Upper lobe of left lung (tissue), 6 donors: Measurements from ENCODE around the gene ANKRD13C. TPM values are rescaled to one million over a fixed set of nuclear protein-coding genes. Genes with fewer than 3 reads are reported as not detected.

Experiments
- ATAC-seq, 2 donors: fragments of 200-7000 bp; cut with Tn5 transposase; one replicate each; pipeline ENCODE4 v1.9.1; 2022; ENCODE audit warnings: mild to moderate bottlenecking in 2 of 2, moderate library complexity in 2 of 2; ENCODE audit not compliant: low FRiP score in 2 of 2
- DNase-seq, 2 donors: peaks; one replicate each; pipeline ENCODE4 v3.0.0-alpha.2; 2019 to 2020
- H3K27ac ChIP-seq, 4 donors: fragments of 200-600 bp; sonication (generic); one replicate each; pipeline ENCODE4 v1.5.1; 2016 to 2019
- H3K27me3 ChIP-seq, 4 donors: fragments of 200-600 bp; sonication (generic); one replicate each; pipeline ENCODE4 v1.5.1; 2017 to 2019
- H3K36me3 ChIP-seq, 4 donors: fragments of 200-600 bp; sonication (generic); one replicate each; pipeline ENCODE4 v1.5.1; 2016 to 2019
- H3K4me1 ChIP-seq, 4 donors: fragments of 200-600 bp; sonication (generic); one replicate each; pipeline ENCODE4 v1.5.1; 2018 to 2019
- H3K4me3 ChIP-seq, 4 donors: fragments of 200-600 bp; sonication (generic); one replicate each; pipeline ENCODE4 v1.5.1; 2017 to 2019; ENCODE audit warnings: mild to moderate bottlenecking in 2 of 4, moderate library complexity in 1 of 4
- H3K9me3 ChIP-seq, 4 donors: fragments of 200-600 bp; sonication (generic); one replicate each; pipeline ENCODE4 v1.5.1; 2018 to 2019
- CTCF ChIP-seq, 6 experiments: fragments of 450-650 bp in 4 of 6; fragments of 200-600 bp in 2 of 6; sonication (generic) in 2 of 6; IDR thresholded peaks; one replicate each; pipeline ENCODE4 v1.5.1; 2016 to 2019; ENCODE audit warnings: antibody characterized with exemption in 6 of 6
- EP300 ChIP-seq, 4 donors: sonication (generic); formaldehyde crosslinking; IDR thresholded peaks; one replicate each; pipeline ENCODE4 v1.5.1; 2017; ENCODE audit warnings: antibody characterized with exemption in 4 of 4, control low read depth in 2 of 4
- POLR2A ChIP-seq, 4 donors: fragments of 450-650 bp; IDR thresholded peaks; one replicate each; pipeline ENCODE4 v1.5.1; 2016 to 2017; ENCODE audit warnings: antibody characterized with exemption in 4 of 4, mild to moderate bottlenecking in 2 of 4
- POLR2AphosphoS5 ChIP-seq, 2 donors: sonication (generic); formaldehyde crosslinking; IDR thresholded peaks; one replicate each; pipeline ENCODE4 v1.5.1; 2017; ENCODE audit warnings: antibody characterized with exemption in 2 of 2
- WGBS, 2 donors: methylation state at CpG; one replicate each; pipeline ENCODE4 v1.1.5; 2017 to 2018; 5-methylcytosine and 5-hydroxymethylcytosine counted together
- total RNA-seq, 6 donors: library from RNA; depleted of rRNA in 4 of 6; stranded (reverse); fragments of >200 nt in 4 of 6; gene quantifications; one replicate each; pipeline versions ENCODE4 v1.1.0 to v1.2.1, GENCODE V29; 2016 to 2021
- donor health status: DM: no; HTN: no; CAD: no; lungs with moderate emphysema.
- donor health status: DM: no; HTN: yes; CAD: no; lungs with severe emphysema.

ANKRD13C gene
- total RNA-seq, 6 donors from 2014 or later: 13.0 to 37.4 (median 20.6) TPM

DNA sequence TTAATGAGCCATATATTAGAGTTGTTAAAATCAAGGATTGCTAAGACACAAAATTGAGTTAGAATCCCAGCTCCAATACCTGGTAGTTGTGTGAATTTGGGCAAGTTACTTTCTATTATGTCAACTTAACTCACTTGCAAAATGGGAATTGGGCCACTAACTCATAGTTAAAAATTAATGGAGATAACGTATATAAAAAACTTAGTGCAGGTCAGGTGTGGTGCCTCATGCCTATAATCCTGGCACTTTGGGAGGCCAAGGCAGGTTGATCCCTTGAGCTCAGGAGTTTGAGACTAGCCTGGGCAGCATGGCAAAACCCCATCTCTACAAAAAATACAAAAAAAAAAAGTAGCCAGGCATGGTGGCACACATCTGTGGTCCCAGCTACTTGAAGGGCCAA lies 75.8 kb downstream of the ANKRD13C start:
- no peak overlapping the region for H3K27ac ChIP-seq
- no peak for ATAC-seq
- no peaks in the 10 kb centered on the region for H3K27me3 ChIP-seq
- peaks cover 0 to 48% (median 3%) of the 10 kb centered on the region in 4 donors for H3K36me3 ChIP-seq
- 93 to 95% methylated on average over 1 of the region's 1 CpG for WGBS, 2 donors
- H3K4me3 ChIP-seq: no peak overlapping the region
- TF ChIP-seq CTCF (IDR thresholded peaks at IDR 0.05): no peak
- TF ChIP-seq POLR2AphosphoS5 (IDR thresholded peaks at IDR 0.05): no peak
- TF ChIP-seq POLR2A (IDR thresholded peaks at IDR 0.05): no peak
- no peak for TF ChIP-seq EP300 (IDR thresholded peaks at IDR 0.05)
- no peak for DNase-seq
- H3K4me1 ChIP-seq: no peaks in the 10 kb centered on the region
- no peaks in the 10 kb centered on the region for H3K9me3 ChIP-seq

DNA sequence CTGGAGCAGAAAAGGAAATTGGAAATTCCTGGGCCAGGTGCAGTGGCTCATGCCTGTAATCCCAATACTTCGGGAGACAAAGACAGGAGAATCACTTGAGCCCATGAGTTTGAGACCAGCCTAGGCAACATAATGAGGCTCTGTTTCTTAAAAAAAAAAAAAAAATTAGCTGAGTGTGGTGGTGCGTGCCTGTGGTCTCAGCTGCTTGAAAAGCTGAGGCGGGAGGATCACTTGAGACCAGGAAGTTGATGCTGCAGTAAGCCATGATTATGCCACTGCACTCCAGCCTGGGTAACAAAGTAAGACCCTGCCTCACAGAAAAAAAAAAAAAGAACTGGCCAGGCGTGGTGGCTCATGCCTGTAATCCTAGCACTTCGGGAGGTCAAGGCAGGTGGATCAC lies 76.6 kb downstream of the ANKRD13C start:
- no peak for TF ChIP-seq POLR2A (IDR thresholded peaks at IDR 0.05)
- ATAC-seq: no peak
- DNase-seq: no peak
- Histone ChIP-seq H3K36me3 (peaks cover 0 to 48% (median 6%) of the 10 kb centered on the region in 4 donors), H3K9me3 (no peaks in the 10 kb centered on the region), H3K27me3 (no peaks in the 10 kb centered on the region), H3K4me1 (no peaks in the 10 kb centered on the region), H3K27ac (no peak overlapping the region), H3K4me3 (no peak overlapping the region)
- 90 to 95% methylated on average over 5 of the region's 5 CpGs for WGBS, 2 donors

- WGBS, 2 donors: 78 to 79% methylated on average over 1 of the region's 1 CpG
- DNase-seq (no peak), ATAC-seq (no peak)
- Histone ChIP-seq H3K36me3 (peaks cover 0 to 32% (median 14%) of the 10 kb centered on the region in 4 donors), H3K4me1 (no peaks in the 10 kb centered on the region), H3K4me3 (no peak overlapping the region), H3K9me3 (no peaks in the 10 kb centered on the region), H3K27ac (no peak overlapping the region), H3K27me3 (no peaks in the 10 kb centered on the region)
- no peak for TF ChIP-seq EP300 (IDR thresholded peaks at IDR 0.05)
- TF ChIP-seq POLR2A (IDR thresholded peaks at IDR 0.05): no peak
- no peak for TF ChIP-seq CTCF (IDR thresholded peaks at IDR 0.05)
- no peak for TF ChIP-seq POLR2AphosphoS5 (IDR thresholded peaks at IDR 0.05)
Observed at GRCh38 chr1:70265946-70266345, 88.6 kb downstream of the ANKRD13C start.

DNA sequence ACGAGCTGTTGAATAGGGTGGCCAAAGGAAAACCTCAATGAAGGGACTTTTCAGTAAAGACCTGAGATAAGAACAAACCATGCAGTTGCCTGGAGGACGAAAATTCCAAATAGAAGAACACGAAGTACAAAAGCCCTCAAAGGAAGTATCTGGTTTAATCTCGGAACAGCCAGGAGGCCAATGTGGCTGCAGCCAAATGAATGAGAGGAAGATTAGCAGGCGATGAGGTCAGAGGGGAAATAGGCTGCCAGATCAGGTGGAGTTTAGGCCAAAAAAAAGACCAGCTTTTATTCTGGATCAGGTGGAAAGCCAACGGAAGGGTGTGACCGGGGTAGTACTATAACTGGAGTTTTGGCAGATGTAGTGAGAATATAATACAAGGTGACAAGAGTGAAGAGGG lies 89.7 kb downstream of the ANKRD13C start:
- no peak overlapping the region for H3K4me3 ChIP-seq
- H3K9me3 ChIP-seq: no peaks in the 10 kb centered on the region
- TF ChIP-seq EP300 (IDR thresholded peaks at IDR 0.05) (no peak), CTCF (IDR thresholded peaks at IDR 0.05) (no peak), POLR2AphosphoS5 (IDR thresholded peaks at IDR 0.05) (no peak), POLR2A (IDR thresholded peaks at IDR 0.05) (no peak)
- no peaks in the 10 kb centered on the region for H3K27me3 ChIP-seq
- no peak for DNase-seq
- no peak overlapping the region for H3K27ac ChIP-seq
- no peaks in the 10 kb centered on the region for H3K4me1 ChIP-seq
- H3K36me3 ChIP-seq: peaks cover 0 to 33% (median 9%) of the 10 kb centered on the region in 4 donors
- 80 to 85% methylated on average over 7 of the region's 7 CpGs for WGBS, 2 donors
- ATAC-seq: no peak

DNA sequence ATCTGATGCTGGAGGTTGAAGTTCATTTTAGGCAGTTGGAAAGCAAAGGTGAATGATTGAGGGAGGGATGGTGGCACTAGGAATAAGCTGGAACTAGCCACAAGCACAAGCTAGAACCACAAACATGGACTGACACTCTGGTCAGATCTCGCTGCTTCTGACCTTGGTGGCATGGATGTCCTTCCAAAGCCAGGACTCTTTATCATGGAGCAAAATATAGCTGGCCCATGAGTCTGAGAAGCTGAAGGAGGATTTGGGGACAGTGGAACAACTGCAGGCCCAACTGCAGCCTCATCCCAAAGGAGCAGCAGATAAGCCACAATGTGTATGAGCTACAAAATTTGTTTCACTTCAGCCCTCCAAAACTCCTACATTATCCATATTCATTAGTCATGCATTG lies 97.9 kb downstream of the ANKRD13C start:
- Histone ChIP-seq H3K9me3 (no peaks in the 10 kb centered on the region), H3K27ac (no peak overlapping the region), H3K4me1 (no peaks in the 10 kb centered on the region), H3K36me3 (peaks cover 0 to 31% (median 2%) of the 10 kb centered on the region in 4 donors), H3K4me3 (no peak overlapping the region), H3K27me3 (no peaks in the 10 kb centered on the region)
- WGBS, 2 donors: 94 to 100% methylated on average over 1 of the region's 1 CpG
- ATAC-seq (no peak), DNase-seq (no peak)
- TF ChIP-seq POLR2A (IDR thresholded peaks at IDR 0.05) (no peak), CTCF (IDR thresholded peaks at IDR 0.05) (no peak), POLR2AphosphoS5 (IDR thresholded peaks at IDR 0.05) (no peak), EP300 (IDR thresholded peaks at IDR 0.05) (no peak)
